HepG2 (cell line): ENCODE data around the gene FZD4. TPM values are rescaled to one million over a fixed set of nuclear protein-coding genes. Genes with fewer than 3 reads are reported as not detected.
A peak's percentile ranks its signal among the peaks of the same experiment; 100 is the strongest.

ENCODE experiments used
- DRAP1 ChIP-seq: IDR thresholded peaks from 2 replicates; pipeline ENCODE4 v1.6.1; 2016; ENCODE audit warnings: missing genetic modification reagents, missing compliant biosample characterization
- E2F2 ChIP-seq: sonication (generic); formaldehyde crosslinking; IDR thresholded peaks from 2 replicates; pipeline ENCODE4 v1.4.0; 2020; ENCODE audit warnings: missing genetic modification reagents, borderline replicate concordance
- FOSL2 ChIP-seq: sonication (generic); formaldehyde crosslinking; IDR thresholded peaks from 2 replicates; pipeline ENCODE4 v1.4.0; 2020; ENCODE audit warnings: missing genetic modification reagents
- HMG20A ChIP-seq: IDR thresholded peaks from 2 replicates; pipeline ENCODE4 v1.6.1; 2016; ENCODE audit warnings: borderline replicate concordance
- ISX ChIP-seq: sonication (generic); formaldehyde crosslinking; conservative IDR thresholded peaks from 2 replicates; pipeline ENCODE4 v1.5.0; 2020; ENCODE audit warnings: missing genetic modification reagents
- JDP2 ChIP-seq: sonication (generic); formaldehyde crosslinking; IDR thresholded peaks from 2 replicates; pipeline ENCODE4 v1.8.1; 2022; ENCODE audit warnings: missing genetic modification reagents, borderline replicate concordance
- MAFK ChIP-seq, 2 experiments: IDR thresholded peaks in 1 of 2; conservative IDR thresholded peaks in 1 of 2; 2 replicates each; pipeline ENCODE4 v1.6.1; 2011; ENCODE audit warnings: improper control_type of control experiment in 2 of 2, low read length in 2 of 2
- MYNN ChIP-seq: sonication (generic); formaldehyde crosslinking; IDR thresholded peaks from 2 replicates; pipeline ENCODE4 v1.4.0; 2020; ENCODE audit warnings: mild to moderate bottlenecking, low read depth, missing genetic modification reagents
- NCOR1 ChIP-seq: fragments of 200-600 bp; sonication (generic); IDR thresholded peaks from 2 replicates; pipeline ENCODE4 v1.7.0; 2017; ENCODE audit warnings: antibody characterized with exemption, low read length, borderline replicate concordance
- NONO ChIP-seq, 2 experiments: fragments of 450-650 bp in 1 of 2; sonication (generic) in 1 of 2; formaldehyde crosslinking in 1 of 2; IDR thresholded peaks in 1 of 2; conservative IDR thresholded peaks in 1 of 2; 2 replicates each; pipeline versions ENCODE4 v1.6.1 to v1.8.0; 2017 to 2022; ENCODE audit warnings: mild to moderate bottlenecking in 1 of 2, missing genetic modification reagents in 1 of 2, moderate library complexity in 1 of 2
- RORA ChIP-seq: sonication (generic); formaldehyde crosslinking; IDR thresholded peaks from 2 replicates; pipeline ENCODE4 v1.5.0; 2020; ENCODE audit warnings: mild to moderate bottlenecking, missing genetic modification reagents, moderate library complexity
- RXRA ChIP-seq: sonication (generic); formaldehyde crosslinking; IDR thresholded peaks from 2 replicates; pipeline ENCODE4 v1.5.1; 2020; ENCODE audit warnings: missing genetic modification reagents
- RXRB ChIP-seq: IDR thresholded peaks from 2 replicates; pipeline ENCODE4 v1.6.1; 2016; ENCODE audit warnings: borderline replicate concordance, missing genetic modification reagents, missing compliant biosample characterization
- ZEB1 ChIP-seq: IDR thresholded peaks from 2 replicates; pipeline ENCODE4 v1.6.1; 2012; ENCODE audit warnings: mild to moderate bottlenecking, low read depth, inconsistent platforms; ENCODE audit not compliant: insufficient replicate concordance
- ZNF180 ChIP-seq: sonication (generic); formaldehyde crosslinking; IDR thresholded peaks from 2 replicates; pipeline ENCODE4 v1.4.0; 2020; ENCODE audit warnings: low read depth, missing genetic modification reagents, borderline replicate concordance
- ZNF430 ChIP-seq: sonication (generic); formaldehyde crosslinking; IDR thresholded peaks from 2 replicates; pipeline ENCODE4 v1.9.0; 2021; ENCODE audit warnings: mild to moderate bottlenecking, missing genetic modification reagents
- ZNF556 ChIP-seq: sonication (generic); formaldehyde crosslinking; IDR thresholded peaks from 2 replicates; pipeline ENCODE4 v1.4.0; 2020; ENCODE audit warnings: mild to moderate bottlenecking, missing genetic modification reagents, borderline replicate concordance
- ZNF580 ChIP-seq: IDR thresholded peaks from 2 replicates; pipeline ENCODE4 v1.6.1; 2016; ENCODE audit warnings: low read depth, borderline replicate concordance
- ZNF670 ChIP-seq: sonication (generic); formaldehyde crosslinking; IDR thresholded peaks from 2 replicates; pipeline ENCODE4 v1.8.0; 2022; ENCODE audit warnings: mild to moderate bottlenecking, missing genetic modification reagents, borderline replicate concordance
- ZNF891 ChIP-seq: sonication (generic); formaldehyde crosslinking; IDR thresholded peaks from 2 replicates; pipeline ENCODE4 v1.5.0; 2020; ENCODE audit warnings: mild to moderate bottlenecking, missing genetic modification reagents
- ZSCAN31 ChIP-seq: sonication (generic); formaldehyde crosslinking; IDR thresholded peaks from 2 replicates; pipeline ENCODE4 v1.5.0; 2020; ENCODE audit warnings: low read depth, mild to moderate bottlenecking, missing genetic modification reagents
- polyA plus RNA-seq, 8 experiments: library from polyadenylated mRNA; depleted of rRNA in 3 of 8; stranded (reverse) in 7 of 8; unstranded in 1 of 8; fragments of >200 nt; fragmentation: Illumina TruSeq in 4 of 8; extraction: Trizol in 4 of 8; gene quantifications; 2 replicates each; pipeline versions ENCODE4 v1.2.1 to v1.2.3, GENCODE V29; 2011 to 2016; ENCODE audit warnings: low read depth in 4 of 8, missing spikeins in 1 of 8, mixed read lengths in 1 of 8; ENCODE audit not compliant: insufficient read depth in 1 of 8
- total RNA-seq, 5 experiments: library from RNA; depleted of rRNA; stranded (reverse); fragments of >200 nt; fragmentation: Illumina TruSeq; extraction: Trizol; gene quantifications; 2 replicates each; pipeline ENCODE4 v1.2.3, GENCODE V29; 2016; ENCODE audit warnings: low read depth in 1 of 5
- TF ChIP-seq, protein P1 (sequence below): sonication (generic); formaldehyde crosslinking; IDR thresholded peaks from 2 replicates; pipeline ENCODE4 v1.4.0; 2020; ENCODE audit warnings: low read depth, mild to moderate bottlenecking, missing genetic modification reagents
- TF ChIP-seq, protein P2 (sequence below): sonication (generic); formaldehyde crosslinking; conservative IDR thresholded peaks from 2 replicates; pipeline ENCODE4 v1.5.0; 2020; ENCODE audit warnings: missing genetic modification reagents
- TF ChIP-seq, protein P3 (sequence below): sonication (generic); formaldehyde crosslinking; IDR thresholded peaks from 2 replicates; pipeline ENCODE4 v1.5.0; 2020; ENCODE audit warnings: missing genetic modification reagents, mild to moderate bottlenecking, borderline replicate concordance

Gene FZD4
- total and polyA plus RNA-seq, 2 of the 13 experiments (the other 11 are each of a cell fraction or from before 2014, with no cell fraction given) = 46.5 to 70.4 TPM

GRCh38 chr11:86955361-86956120 lies at the start of gene FZD4 (continued):
- TF ChIP-seq E2F2 (CRISPR knock-in tag) (no peak), RXRB (no peak), ZSCAN31 (CRISPR knock-in tag) (no peak), RXRA (CRISPR knock-in tag) (peak; percentile 50), ZNF580 (CRISPR knock-in tag) (no peak), NCOR1 (peak; percentile 67; the same call in 1 of the 2 replicates), RORA (no peak), ZNF180 (CRISPR knock-in tag) (no peak), ISX (CRISPR knock-in tag) (no peak), ZEB1 (no peak), MYNN (CRISPR knock-in tag) (no peak), ZNF670 (no peak), ZNF891 (CRISPR knock-in tag) (no peak), ZNF430 (CRISPR knock-in tag) (peak; percentile 71; the same call in 1 of the 2 replicates), FOSL2 (CRISPR knock-in tag) (no peak), NONO (IDR thresholded peaks at IDR 0.05) (no peak), NONO (CRISPR knock-in tag; conservative IDR thresholded peaks at IDR 0.05) (peak; percentile 58), DRAP1 (CRISPR knock-in tag) (peak; percentile 58; the same call in 1 of the 2 replicates), ZNF556 (CRISPR knock-in tag) (no peak), MAFK (conservative IDR thresholded peaks at IDR 0.05 in 1 of 2, IDR thresholded peaks at IDR 0.05 in 1 of 2; ENCODE audit: low read length in 2 of 2) (no peak), JDP2 (CRISPR knock-in tag) (no peak), HMG20A (no peak)
- TF ChIP-seq, protein P1, sequence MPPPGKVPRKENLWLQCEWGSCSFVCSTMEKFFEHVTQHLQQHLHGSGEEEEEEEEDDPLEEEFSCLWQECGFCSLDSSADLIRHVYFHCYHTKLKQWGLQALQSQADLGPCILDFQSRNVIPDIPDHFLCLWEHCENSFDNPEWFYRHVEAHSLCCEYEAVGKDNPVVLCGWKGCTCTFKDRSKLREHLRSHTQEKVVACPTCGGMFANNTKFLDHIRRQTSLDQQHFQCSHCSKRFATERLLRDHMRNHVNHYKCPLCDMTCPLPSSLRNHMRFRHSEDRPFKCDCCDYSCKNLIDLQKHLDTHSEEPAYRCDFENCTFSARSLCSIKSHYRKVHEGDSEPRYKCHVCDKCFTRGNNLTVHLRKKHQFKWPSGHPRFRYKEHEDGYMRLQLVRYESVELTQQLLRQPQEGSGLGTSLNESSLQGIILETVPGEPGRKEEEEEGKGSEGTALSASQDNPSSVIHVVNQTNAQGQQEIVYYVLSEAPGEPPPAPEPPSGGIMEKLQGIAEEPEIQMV (CRISPR knock-in tag) = no peak; the same call in 1 of the 2 replicates
- TF ChIP-seq, protein P2, sequence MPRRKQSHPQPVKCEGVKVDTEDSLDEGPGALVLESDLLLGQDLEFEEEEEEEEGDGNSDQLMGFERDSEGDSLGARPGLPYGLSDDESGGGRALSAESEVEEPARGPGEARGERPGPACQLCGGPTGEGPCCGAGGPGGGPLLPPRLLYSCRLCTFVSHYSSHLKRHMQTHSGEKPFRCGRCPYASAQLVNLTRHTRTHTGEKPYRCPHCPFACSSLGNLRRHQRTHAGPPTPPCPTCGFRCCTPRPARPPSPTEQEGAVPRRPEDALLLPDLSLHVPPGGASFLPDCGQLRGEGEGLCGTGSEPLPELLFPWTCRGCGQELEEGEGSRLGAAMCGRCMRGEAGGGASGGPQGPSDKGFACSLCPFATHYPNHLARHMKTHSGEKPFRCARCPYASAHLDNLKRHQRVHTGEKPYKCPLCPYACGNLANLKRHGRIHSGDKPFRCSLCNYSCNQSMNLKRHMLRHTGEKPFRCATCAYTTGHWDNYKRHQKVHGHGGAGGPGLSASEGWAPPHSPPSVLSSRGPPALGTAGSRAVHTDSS (CRISPR knock-in tag) = no peak
- TF ChIP-seq, protein P3, sequence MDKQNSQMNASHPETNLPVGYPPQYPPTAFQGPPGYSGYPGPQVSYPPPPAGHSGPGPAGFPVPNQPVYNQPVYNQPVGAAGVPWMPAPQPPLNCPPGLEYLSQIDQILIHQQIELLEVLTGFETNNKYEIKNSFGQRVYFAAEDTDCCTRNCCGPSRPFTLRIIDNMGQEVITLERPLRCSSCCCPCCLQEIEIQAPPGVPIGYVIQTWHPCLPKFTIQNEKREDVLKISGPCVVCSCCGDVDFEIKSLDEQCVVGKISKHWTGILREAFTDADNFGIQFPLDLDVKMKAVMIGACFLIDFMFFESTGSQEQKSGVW (CRISPR knock-in tag) = no peak
